HG02571 (cell line): Measurements from ENCODE around the gene TIMMDC1.
"Not testable (repeated sequence)": the region's sequence is repeated elsewhere in the genome, so short reads cannot be mapped to it uniquely, and the experiment has no call there.

Source experiments
- ATAC-seq: cut with Tn5 transposase; IDR thresholded peaks from one replicate; pipeline ENCODE4 v1.9.1; 2021; ENCODE audit warnings: mild to moderate bottlenecking, moderate library complexity; ENCODE audit not compliant: unreplicated experiment

The TIMMDC1 gene

GRCh38 chr3:119553823-119554415 lies 55.6 kb downstream of the TIMMDC1 start:
- no peak for ATAC-seq

DNA sequence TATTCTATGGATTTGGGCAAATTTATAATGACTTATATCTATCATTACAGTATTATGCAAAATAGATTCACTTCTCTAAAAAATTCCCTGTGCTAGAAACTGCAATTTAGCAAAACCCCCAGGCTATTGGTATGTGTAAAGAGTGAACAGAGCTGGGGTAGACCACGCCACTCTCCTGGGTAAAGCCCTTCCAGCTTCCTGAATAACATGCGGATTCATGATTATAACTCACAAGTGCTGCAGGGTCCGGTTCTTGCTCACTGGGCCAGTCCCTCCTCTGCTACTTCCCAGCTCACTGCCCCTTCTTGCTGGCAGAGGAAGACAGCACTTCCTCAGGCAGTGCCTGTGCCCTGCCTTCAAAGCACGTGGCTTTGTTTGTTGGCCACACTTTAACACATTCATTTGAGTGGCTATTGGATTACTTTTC lies 57.0 kb downstream of the TIMMDC1 start:
- no peak for ATAC-seq

- no peak for ATAC-seq
These were observed 57.6 kb downstream of the TIMMDC1 start for GRCh38 chr3:119555929-119556328.

DNA sequence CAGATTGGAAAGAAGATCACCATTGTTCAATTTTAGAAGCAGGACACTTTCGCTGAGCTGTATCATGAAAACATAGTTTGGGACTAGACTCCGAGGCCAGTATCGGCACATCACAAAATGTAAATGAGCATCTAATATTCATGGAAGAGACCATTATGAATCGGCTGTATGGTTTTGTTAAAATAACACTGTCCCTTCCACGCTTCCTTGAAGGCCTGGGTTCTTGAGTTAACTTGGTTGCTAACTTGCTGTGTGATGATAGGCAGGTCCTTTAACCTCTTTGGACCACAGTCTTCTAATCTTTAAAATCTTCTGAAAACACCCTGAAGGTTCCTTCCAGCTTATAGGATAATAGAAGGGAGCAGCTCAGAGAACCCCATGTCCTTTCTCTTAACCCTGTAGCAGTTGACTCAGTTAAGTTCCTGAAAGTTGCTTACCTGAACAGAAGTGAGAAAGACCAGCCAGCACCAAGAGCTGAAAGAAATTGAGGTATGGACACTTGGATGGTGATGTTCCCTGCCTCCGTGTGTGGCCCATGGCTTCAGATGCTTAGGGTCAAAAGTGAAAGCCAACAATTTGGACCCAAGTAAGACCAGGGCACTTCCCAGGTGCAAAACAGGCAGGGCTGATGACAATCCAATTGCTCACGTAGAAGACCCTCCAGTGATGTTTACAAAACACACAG lies 59.0 kb downstream of the TIMMDC1 start:
- ATAC-seq, result no peak

GRCh38 chr3:119557877-119558269 lies 59.5 kb downstream of the TIMMDC1 start:
- ATAC-seq, result no peak

DNA sequence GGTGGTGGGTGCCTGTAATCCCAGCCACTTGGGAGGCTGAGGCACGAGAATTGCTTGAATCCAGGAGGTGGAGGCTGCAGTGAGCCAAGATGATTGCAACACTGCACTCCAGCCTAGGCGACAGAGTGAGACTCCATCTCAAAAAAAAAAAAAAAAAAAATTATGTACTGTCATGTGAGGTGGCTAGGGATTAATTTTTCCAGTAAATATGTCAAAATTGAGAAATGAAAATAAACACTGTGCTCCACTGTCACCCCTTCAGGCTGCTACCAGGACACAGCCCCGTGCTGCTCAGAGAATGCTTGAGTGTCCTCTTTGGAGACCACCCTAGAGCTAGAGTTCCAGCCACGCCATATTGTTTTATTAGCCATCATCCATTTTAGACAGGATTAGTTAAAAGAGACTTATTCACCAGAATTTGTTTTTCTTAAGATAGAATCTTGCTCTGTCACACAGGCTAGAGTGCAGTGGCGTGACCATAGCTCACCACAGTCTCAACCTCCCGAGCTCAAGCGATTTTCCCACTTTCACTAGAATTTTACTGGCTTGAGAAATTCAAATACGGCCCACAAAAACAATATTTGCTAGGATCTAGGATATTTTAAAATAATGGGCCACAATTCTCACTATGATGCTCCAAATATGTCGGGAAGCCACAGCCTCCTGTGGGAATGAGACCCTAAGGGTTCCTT lies 60.4 kb downstream of the TIMMDC1 start:
- no peak for ATAC-seq

GRCh38 chr3:119559441-119559963 lies 61.2 kb downstream of the TIMMDC1 start, which contains the start of gene CD80:
Gene CD80, minus strand, starts transcription at chr3:119559614. Its CDS starts 1,886 bp downstream, at chr3:119557728.
- peak; percentile 55 for ATAC-seq

- no peak for ATAC-seq
These were observed 61.8 kb downstream of the TIMMDC1 start for GRCh38 chr3:119560160-119560559.

DNA sequence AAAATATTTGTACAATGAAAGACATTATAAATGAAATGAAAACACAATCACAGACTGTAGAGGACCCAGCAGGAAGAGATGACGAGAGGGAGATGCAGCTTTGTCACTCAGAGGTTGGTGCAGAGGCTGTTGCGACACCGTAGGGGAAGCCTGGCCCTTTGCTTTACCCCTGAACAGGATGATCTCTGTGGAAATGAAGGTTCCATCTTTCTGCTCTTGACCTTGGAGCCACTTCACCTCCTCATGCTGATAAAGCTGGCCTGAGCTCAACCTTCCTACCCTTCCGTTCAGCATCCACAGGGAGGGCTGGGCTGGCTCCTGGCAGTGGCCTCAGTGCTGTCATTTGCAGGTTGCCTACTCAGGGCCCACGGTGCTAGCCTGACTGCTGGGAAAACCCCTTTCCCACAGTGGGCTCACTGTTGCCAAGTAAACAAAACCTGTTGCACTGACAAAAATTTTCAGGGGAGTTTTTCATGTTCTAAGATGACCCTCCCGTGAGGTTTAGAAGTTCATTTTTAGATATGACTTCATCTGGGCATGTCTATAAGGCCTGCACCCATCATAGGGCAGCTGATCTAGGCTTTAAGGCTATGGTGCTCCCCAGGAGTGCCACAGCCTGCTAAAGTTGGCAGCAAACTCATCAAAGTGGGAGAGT lies 64.1 kb downstream of the TIMMDC1 start:
- peak; percentile 72 for ATAC-seq

DNA sequence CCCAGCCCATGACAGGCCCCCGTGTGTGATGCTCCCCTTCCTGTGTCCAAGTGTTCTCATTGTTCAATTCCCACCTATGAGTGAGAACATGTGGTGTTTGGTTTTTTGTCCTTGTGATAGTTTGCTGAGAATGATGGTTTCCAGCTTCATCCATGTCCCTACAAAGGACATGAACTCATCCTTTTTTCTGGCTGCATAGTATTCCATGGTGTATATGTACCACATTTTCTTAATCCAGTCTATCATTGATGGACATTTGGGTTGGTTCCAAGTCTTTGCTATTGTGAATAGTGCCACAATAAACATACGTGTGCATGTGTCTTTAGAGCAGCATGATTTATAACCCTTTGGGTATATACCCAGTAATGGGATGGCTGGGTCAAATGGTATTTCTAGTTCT lies 65.0 kb downstream of the TIMMDC1 start:
- ATAC-seq, result not testable (repeated sequence)

- ATAC-seq, result no peak
These were observed 70.8 kb downstream of the TIMMDC1 start for GRCh38 chr3:119569156-119569555.

GRCh38 chr3:119570229-119570628 lies 71.9 kb downstream of the TIMMDC1 start:
- ATAC-seq, result no peak

GRCh38 chr3:119571230-119571629 lies 72.9 kb downstream of the TIMMDC1 start:
- ATAC-seq, result no peak

DNA sequence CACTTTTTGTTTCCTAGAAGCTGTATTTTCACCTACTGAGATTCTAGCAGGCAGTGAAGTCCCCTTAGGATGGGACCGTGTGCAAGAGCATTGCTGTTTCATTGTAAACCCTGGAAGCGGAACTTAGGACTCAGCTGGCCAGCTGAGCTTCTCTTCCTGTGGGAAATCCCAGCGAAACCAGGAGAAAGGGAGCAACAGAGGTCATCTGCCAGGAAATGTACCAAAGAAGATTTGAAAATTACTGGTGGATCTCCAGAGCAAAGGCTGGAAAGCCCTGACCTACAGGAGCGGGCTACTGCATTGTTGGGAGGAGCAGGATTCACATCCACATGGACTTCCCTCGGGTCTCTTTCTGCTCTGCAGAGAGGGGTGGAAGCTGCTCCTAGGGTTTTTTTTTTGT lies 73.3 kb downstream of the TIMMDC1 start:
- no peak for ATAC-seq
